OCI-LY1 (cell line): ENCODE results near the gene SLC29A3.

Source experiments
- EZH2 ChIP-seq: fragments of 200-600 bp; sonication (generic), shearing (Covaris generic); IDR thresholded peaks from 2 replicates; pipeline ENCODE4 v1.8.0; 2017; ENCODE audit warnings: borderline replicate concordance, mixed run types, mild to moderate bottlenecking, antibody characterized with exemption, low read length, moderate library complexity, mixed read lengths
- TF ChIP-seq, protein P1 (sequence below): fragments of 200-600 bp; sonication (generic), shearing (Covaris generic); IDR thresholded peaks from 2 replicates; pipeline ENCODE4 v1.5.1; 2017; ENCODE audit warnings: mild to moderate bottlenecking, antibody characterized with exemption, low read length, moderate library complexity, mixed read lengths

DNA sequence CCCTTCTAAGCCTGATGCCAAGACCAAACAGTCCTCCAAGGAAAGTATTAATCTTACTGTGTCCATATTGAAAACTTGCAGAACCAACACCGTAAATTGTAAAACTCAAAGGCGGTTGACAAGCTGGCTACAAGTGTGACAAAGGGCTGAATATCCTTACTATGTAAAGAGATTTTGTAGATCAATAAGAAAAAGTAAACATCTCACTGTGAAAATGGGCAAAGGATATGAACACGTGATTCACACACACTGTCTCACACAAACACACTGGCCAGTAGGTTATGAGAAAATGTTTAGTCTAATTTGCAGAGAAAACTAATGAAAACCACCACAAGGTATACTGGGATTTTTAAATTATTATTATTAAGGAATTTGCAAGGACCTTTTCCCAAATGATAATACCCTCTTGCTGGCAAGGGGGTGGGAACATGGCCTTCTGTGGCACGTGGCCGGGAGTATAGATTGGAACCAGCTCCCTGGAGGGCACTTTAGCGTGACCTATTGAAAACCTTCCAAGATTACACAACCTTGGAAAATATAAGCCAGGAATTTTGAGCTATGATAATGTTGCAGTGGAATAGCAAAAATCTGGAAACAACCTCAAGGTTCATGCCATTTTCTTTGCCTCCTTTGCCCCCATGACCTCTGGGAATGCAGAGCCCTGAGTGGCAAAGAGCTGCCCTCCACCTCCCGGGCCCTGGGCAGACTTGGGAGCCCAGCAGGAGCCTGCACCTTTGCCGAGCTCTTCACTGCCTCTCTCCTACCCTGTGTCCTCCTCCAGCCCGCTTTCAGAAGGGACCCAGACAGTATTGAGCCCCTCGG, 26.2 kb upstream of the SLC29A3 start:
- TF ChIP-seq, protein P1, sequence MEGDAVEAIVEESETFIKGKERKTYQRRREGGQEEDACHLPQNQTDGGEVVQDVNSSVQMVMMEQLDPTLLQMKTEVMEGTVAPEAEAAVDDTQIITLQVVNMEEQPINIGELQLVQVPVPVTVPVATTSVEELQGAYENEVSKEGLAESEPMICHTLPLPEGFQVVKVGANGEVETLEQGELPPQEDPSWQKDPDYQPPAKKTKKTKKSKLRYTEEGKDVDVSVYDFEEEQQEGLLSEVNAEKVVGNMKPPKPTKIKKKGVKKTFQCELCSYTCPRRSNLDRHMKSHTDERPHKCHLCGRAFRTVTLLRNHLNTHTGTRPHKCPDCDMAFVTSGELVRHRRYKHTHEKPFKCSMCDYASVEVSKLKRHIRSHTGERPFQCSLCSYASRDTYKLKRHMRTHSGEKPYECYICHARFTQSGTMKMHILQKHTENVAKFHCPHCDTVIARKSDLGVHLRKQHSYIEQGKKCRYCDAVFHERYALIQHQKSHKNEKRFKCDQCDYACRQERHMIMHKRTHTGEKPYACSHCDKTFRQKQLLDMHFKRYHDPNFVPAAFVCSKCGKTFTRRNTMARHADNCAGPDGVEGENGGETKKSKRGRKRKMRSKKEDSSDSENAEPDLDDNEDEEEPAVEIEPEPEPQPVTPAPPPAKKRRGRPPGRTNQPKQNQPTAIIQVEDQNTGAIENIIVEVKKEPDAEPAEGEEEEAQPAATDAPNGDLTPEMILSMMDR, result no peak
- TF ChIP-seq EZH2, result no peak
